GM12878 (cell line): ENCODE data around the gene TBC1D10B. TPM values are rescaled to one million over a fixed set of nuclear protein-coding genes. Genes with fewer than 3 reads are reported as not detected.
A peak's percentile ranks its signal among the peaks of the same experiment; 100 is the strongest.

ENCODE experiments used
- ATAC-seq: fragments of 200-7000 bp; cut with Tn5 transposase; 3 replicates; pipeline ENCODE4 v1.9.1; 2020; ENCODE audit warnings: mild to moderate bottlenecking, moderate library complexity
- BruUV-seq: library from RNA; stranded (reverse); fragments of 400-500 nt; replicated peaks from 2 replicates; lab custom pipeline; 2021; lab: Mats Ljungman, UMichigan
- CTCF ChIA-PET: fragments of 300-600 bp; sonication (Branson Sonifier 250); formaldehyde crosslinking; extraction: SDS; loops from one replicate; lab custom pipeline; 2021; ENCODE audit warnings: inconsistent platforms; lab: Yijun Ruan, JAX
- POLR2A ChIA-PET: fragments of 350-600 bp; formaldehyde crosslinking; extraction: SDS; loops from one replicate; lab custom pipeline; 2021; ENCODE audit warnings: inconsistent platforms; lab: Charles Lee
- RAD21 ChIA-PET: fragments of 300-600 bp; sonication (Branson Sonifier 250); formaldehyde crosslinking; loops from one replicate; lab custom pipeline; 2023; ENCODE audit warnings: antibody characterized with exemption; ENCODE audit not compliant: unreplicated experiment; lab: Charles Lee
- SMC1A ChIA-PET: fragments of 300-600 bp; sonication (Branson Sonifier 250); formaldehyde crosslinking; loops from one replicate; lab custom pipeline; 2023; ENCODE audit not compliant: unreplicated experiment, uncharacterized antibody; lab: Charles Lee
- DNase-seq: peaks from one replicate; pipeline ENCODE4 v3.0.0-alpha.2; 2011; ENCODE audit warnings: low read depth, low spot score
- FAIRE-seq: peaks from 3 replicates; lab custom pipeline; 2011; peaks lifted over from hg19 to GRCh38; lab: Jason Lieb, UNC
- H2AFZ ChIP-seq: 2 replicates; pipeline ENCODE4 v1.6.0; 2011; ENCODE audit warnings: low read depth, low read length, control low read depth; ENCODE audit not compliant: control insufficient read depth
- H3K27ac ChIP-seq: 2 replicates; pipeline ENCODE4 v1.5.1; 2011; ENCODE audit warnings: control low read depth; ENCODE audit not compliant: control insufficient read depth, insufficient read depth
- H3K27me3 ChIP-seq, 2 experiments: replicated peaks in 1 of 2; 2 replicates each; pipeline versions ENCODE4 v1.6.0 to v1.6.1; 2011; ENCODE audit warnings: low read length in 1 of 2; ENCODE audit not compliant: control insufficient read depth in 2 of 2, insufficient read depth in 2 of 2
- H3K36me3 ChIP-seq, 2 experiments: 2 replicates each; pipeline ENCODE4 v1.5.1; 2011; ENCODE audit warnings: low read length in 1 of 2; ENCODE audit not compliant: control insufficient read depth in 2 of 2, insufficient read depth in 2 of 2
- H3K4me1 ChIP-seq: 2 replicates; pipeline ENCODE4 v1.6.1; 2011; ENCODE audit warnings: mild to moderate bottlenecking, low read length, moderate library complexity, mixed read lengths; ENCODE audit not compliant: control insufficient read depth, insufficient read depth
- H3K4me2 ChIP-seq: 2 replicates; pipeline ENCODE4 v1.6.0; 2011; ENCODE audit warnings: control low read depth; ENCODE audit not compliant: control insufficient read depth, insufficient read depth
- H3K4me3 ChIP-seq: fragments of 200-600 bp; sonication (generic); 2 replicates; pipeline ENCODE4 v1.5.1; 2016
- H3K79me2 ChIP-seq: 2 replicates; pipeline ENCODE4 v1.6.0; 2011; ENCODE audit warnings: low read length; ENCODE audit not compliant: control insufficient read depth, insufficient read depth
- H3K9ac ChIP-seq: 2 replicates; pipeline ENCODE4 v1.8.0; 2011; ENCODE audit warnings: low read length, control low read depth, mixed read lengths; ENCODE audit not compliant: control insufficient read depth, insufficient read depth
- H3K9me3 ChIP-seq: replicated peaks from 3 replicates; pipeline ENCODE4 v1.5.1; 2011; ENCODE audit warnings: mild to moderate bottlenecking, low read length; ENCODE audit not compliant: control insufficient read depth, insufficient read depth
- H4K20me1 ChIP-seq: 2 replicates; pipeline ENCODE4 v1.6.0; 2011; ENCODE audit not compliant: control insufficient read depth, insufficient read depth
- BCL3 ChIP-seq: IDR thresholded peaks from 2 replicates; pipeline ENCODE4 v1.6.1; 2011; ENCODE audit warnings: borderline replicate concordance, low read depth, mild to moderate bottlenecking, moderate library complexity, low read length; ENCODE audit not compliant: insufficient read depth, poor library complexity, severe bottlenecking
- CBX5 ChIP-seq: sonication (generic); IDR thresholded peaks from 2 replicates; pipeline ENCODE4 v1.6.1; 2016; ENCODE audit warnings: low read depth, moderate library complexity, mild to moderate bottlenecking, inconsistent platforms
- EP300 ChIP-seq, 2 experiments: fragments of 150-350 bp in 1 of 2; IDR thresholded peaks; 2 replicates each; pipeline ENCODE4 v1.6.1; 2011 to 2012; ENCODE audit warnings: low read depth in 2 of 2, low read length in 2 of 2, borderline replicate concordance in 1 of 2, improper control_type of control experiment in 1 of 2, inconsistent platforms in 1 of 2; ENCODE audit not compliant: control insufficient read depth in 1 of 2
- EZH2 ChIP-seq: IDR thresholded peaks from 2 replicates; pipeline ENCODE4 v1.6.1; 2012; ENCODE audit warnings: low read depth, mild to moderate bottlenecking, control low read depth, inconsistent platforms, low read length, borderline replicate concordance; ENCODE audit not compliant: control insufficient read depth
- KLF5 ChIP-seq: fragments of 450-650 bp; IDR thresholded peaks from 2 replicates; pipeline ENCODE4 v1.6.1; 2014; ENCODE audit warnings: mild to moderate bottlenecking; ENCODE audit not compliant: partially characterized antibody
- MEF2A ChIP-seq: IDR thresholded peaks from 2 replicates; pipeline ENCODE4 v1.6.1; 2011; ENCODE audit warnings: low read depth, mild to moderate bottlenecking, low read length, moderate library complexity; ENCODE audit not compliant: insufficient read depth
- MEF2B ChIP-seq: fragments of 450-650 bp; IDR thresholded peaks from 2 replicates; pipeline ENCODE4 v1.6.1; 2018; ENCODE audit warnings: mild to moderate bottlenecking, moderate library complexity; ENCODE audit not compliant: partially characterized antibody, poor library complexity, severe bottlenecking
- NFYB ChIP-seq: IDR thresholded peaks from 2 replicates; pipeline ENCODE4 v1.6.1; 2011; ENCODE audit warnings: low read depth, mild to moderate bottlenecking, low read length, improper control_type of control experiment, moderate library complexity; ENCODE audit not compliant: insufficient read depth
- PAX5 ChIP-seq: IDR thresholded peaks from 2 replicates; pipeline ENCODE4 v1.6.1; 2011; ENCODE audit warnings: low read depth, low read length, borderline replicate concordance
- PAX8 ChIP-seq: fragments of 450-650 bp; IDR thresholded peaks from 2 replicates; pipeline ENCODE4 v1.6.1; 2017; ENCODE audit warnings: mild to moderate bottlenecking, moderate library complexity
- REST ChIP-seq: IDR thresholded peaks from 2 replicates; pipeline ENCODE4 v1.6.1; 2012; ENCODE audit warnings: mild to moderate bottlenecking, low read depth, low read length
- TBL1XR1 ChIP-seq: IDR thresholded peaks from 2 replicates; pipeline ENCODE4 v1.6.1; 2012; ENCODE audit warnings: low read depth, low read length, improper control_type of control experiment
- ZNF622 ChIP-seq: fragments of 450-650 bp; IDR thresholded peaks from 2 replicates; pipeline ENCODE4 v1.6.1; 2017; ENCODE audit warnings: mild to moderate bottlenecking, inconsistent platforms
- WGBS: methylation state at CpG from one replicate; pipeline ENCODE4 v1.1.6; 2016; ENCODE audit warnings: low lambda C conversion rate; ENCODE audit not compliant: insufficient replicate concordance, insufficient coverage; ENCODE audit errors: missing lambda C conversion rate; 5-methylcytosine and 5-hydroxymethylcytosine counted together
- in situ Hi-C: fragments of 300-500 bp; cut with MboI; formaldehyde crosslinking; loops from 9 replicates; pipeline ENCODE4 v1.14.3; 2018; ENCODE audit warnings: mixed read lengths
- intact Hi-C: fragments of 100-400 bp; cut with micrococcal nuclease; formaldehyde crosslinking; loops from one replicate; pipeline ENCODE4 v1.14.2; 2022; ENCODE audit not compliant: unreplicated experiment
- polyA plus RNA-seq, 11 experiments: library from polyadenylated mRNA; depleted of rRNA in 4 of 11; unstranded in 6 of 11; stranded (reverse) in 5 of 11; fragments of >200 nt; fragmentation: Nextera tagmentation in 4 of 11; fragmentation: Illumina TruSeq in 1 of 11; extraction: Ambion mirVana in 4 of 11; extraction: Trizol in 1 of 11; gene quantifications; 1 replicate in 1 of 11; 2 replicates in 10 of 11; pipeline versions ENCODE4 v1.2.1 to v1.2.3, GENCODE V29; 2011 to 2016; ENCODE audit warnings: inconsistent platforms in 2 of 11, missing spikeins in 2 of 11, low read depth in 1 of 11
- total RNA-seq, 4 experiments: library from RNA; depleted of rRNA in 3 of 4; stranded (reverse); fragments of >200 nt in 3 of 4; fragmentation: Illumina TruSeq in 1 of 4; extraction: Trizol in 1 of 4; gene quantifications; 2 replicates each; pipeline versions ENCODE4 v1.2.1 to v1.2.3, GENCODE V29; 2013 to 2021

Gene TBC1D10B
- total and polyA plus RNA-seq, 10 of the 15 experiments (the other 5 are each of a cell fraction or from before 2014, with no cell fraction given), result 2.2 to 51.2 (median 11.6) TPM

- no peak for TF ChIP-seq REST
- peak; percentile 95 for TF ChIP-seq TBL1XR1
Measured at GRCh38 chr16:30350134-30350871, 20.0 kb downstream of the TBC1D10B start (continued).

- no peaks in the 10 kb centered on the region for H3K27me3 ChIP-seq
- ChIA-PET RAD21 (interaction anchor here (0.6 to 1.3 kb wide), 3 partner anchors 22 to 288 kb away, joined by 3 read pairs; no protein-coding TSS in a partner anchor), SMC1A (interaction anchor here (0.6 to 1.9 kb wide), 4 partner anchors 14 to 31 kb away, joined by 3 to 5 read pairs (median 4); no protein-coding TSS in a partner anchor), POLR2A (interaction anchor here (0.6 to 1.1 kb wide), 5 partner anchors 8 to 313 kb away, joined by 3 to 9 read pairs (median 6); no protein-coding TSS in a partner anchor), CTCF (interaction anchor here (0.6 to 2.1 kb wide), 2 partner anchors 8 to 21 kb away, joined by 3 to 5 read pairs; no protein-coding TSS in a partner anchor)
- WGBS, result 4% methylated on average over 3 of the region's 3 CpGs
- DNase-seq (peak; percentile 51), ATAC-seq (peak; percentile 63), FAIRE-seq (no peak)
- peaks cover 9% of the 10 kb centered on the region for H3K79me2 ChIP-seq
- H3K27ac ChIP-seq, result no peak overlapping the region; the same call in 1 of the 2 replicates
- BruUV-seq, result no TSS peak
- H3K4me3 ChIP-seq, result no peak overlapping the region
- H2AFZ ChIP-seq, result no peak overlapping the region
- peaks cover 30% of the 10 kb centered on the region for H3K4me1 ChIP-seq
- H3K36me3 ChIP-seq, result peaks cover 0 to 4% of the 10 kb centered on the region in 2 experiments
- no peaks in the 10 kb centered on the region for H3K9me3 ChIP-seq
- intact Hi-C loops, result loop anchor here (10.0 kb wide), 1 partner anchor 255 kb away; the partner anchor contains the start of genes TBX6 and YPEL3
- H3K4me2 ChIP-seq, result peak overlapping the region; percentile 78
- peaks cover 8% of the 10 kb centered on the region for H4K20me1 ChIP-seq
- in situ Hi-C loops, result no loop called here
- H3K9ac ChIP-seq, result no peak overlapping the region
- TF ChIP-seq TBL1XR1 (no peak), PAX5 (0 out of 2 replicates have a peak, but pooled peaks have one; percentile 43), MEF2B (peak; percentile 21), ZNF622 (no peak), NFYB (no peak), EZH2 (no peak), MEF2A (peak; percentile 66; the same call in 1 of the 2 replicates), EP300 (IDR thresholded peaks at IDR 0.05; ENCODE audit: borderline replicate concordance in 1 of 2, control insufficient read depth in 1 of 2, low read depth in 2 of 2, low read length in 2 of 2) (no peak), CBX5 (no peak), KLF5 (no peak), BCL3 (no peak), PAX8 (no peak)
Measured at GRCh38 chr16:30349675-30350074, 20.6 kb downstream of the TBC1D10B start.
